ENCODE results near the gene PDF.
A peak's percentile ranks its signal among the peaks of the same experiment; 100 is the strongest.
"Not testable (repeated sequence)": the region's sequence is repeated elsewhere in the genome, so short reads cannot be mapped to it uniquely, and the experiment has no call there.

The PDF gene, protein sequence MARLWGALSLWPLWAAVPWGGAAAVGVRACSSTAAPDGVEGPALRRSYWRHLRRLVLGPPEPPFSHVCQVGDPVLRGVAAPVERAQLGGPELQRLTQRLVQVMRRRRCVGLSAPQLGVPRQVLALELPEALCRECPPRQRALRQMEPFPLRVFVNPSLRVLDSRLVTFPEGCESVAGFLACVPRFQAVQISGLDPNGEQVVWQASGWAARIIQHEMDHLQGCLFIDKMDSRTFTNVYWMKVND

DNA sequence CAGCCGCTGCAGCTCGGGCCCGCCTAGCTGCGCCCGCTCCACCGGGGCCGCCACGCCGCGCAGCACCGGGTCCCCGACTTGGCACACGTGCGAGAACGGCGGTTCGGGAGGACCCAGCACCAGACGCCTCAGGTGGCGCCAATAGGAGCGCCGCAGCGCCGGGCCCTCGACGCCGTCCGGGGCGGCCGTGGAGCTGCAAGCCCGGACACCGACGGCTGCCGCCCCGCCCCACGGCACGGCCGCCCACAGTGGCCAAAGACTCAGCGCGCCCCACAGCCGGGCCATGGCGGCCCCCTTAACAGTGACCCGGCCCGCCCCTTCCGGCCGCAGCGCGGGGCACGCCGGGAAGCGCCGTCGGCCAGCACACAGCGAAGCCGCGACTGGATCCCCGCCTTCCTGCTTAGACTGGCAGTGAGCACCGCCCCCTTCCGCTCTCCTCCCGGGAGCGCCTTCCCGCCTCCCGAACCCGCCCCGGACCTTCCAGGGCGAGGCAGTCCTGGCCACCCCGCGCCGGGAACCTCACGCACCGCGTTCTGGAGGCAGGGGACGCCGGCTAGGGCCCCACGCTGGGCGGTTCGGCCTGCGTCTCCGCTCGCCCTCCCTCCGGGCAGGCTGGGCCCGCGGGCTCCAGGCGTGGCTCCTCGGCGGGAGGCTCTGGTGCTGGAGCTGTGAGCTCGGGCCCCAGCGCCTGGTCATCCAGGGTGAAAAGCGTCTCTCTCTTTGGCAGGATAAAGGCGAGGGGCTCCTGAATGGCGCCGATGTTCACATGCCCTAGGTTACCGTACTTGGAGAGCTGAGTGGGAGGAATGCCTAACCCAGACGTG lies at the start of gene PDF:
Gene PDF, minus strand, starts transcription at position 303 of the 824 bp plus-strand sequence. Its CDS starts 18 bp downstream, at position 285.
- peak; percentile 92 for DNase-seq (ENCODE audit: low read depth)

DNA sequence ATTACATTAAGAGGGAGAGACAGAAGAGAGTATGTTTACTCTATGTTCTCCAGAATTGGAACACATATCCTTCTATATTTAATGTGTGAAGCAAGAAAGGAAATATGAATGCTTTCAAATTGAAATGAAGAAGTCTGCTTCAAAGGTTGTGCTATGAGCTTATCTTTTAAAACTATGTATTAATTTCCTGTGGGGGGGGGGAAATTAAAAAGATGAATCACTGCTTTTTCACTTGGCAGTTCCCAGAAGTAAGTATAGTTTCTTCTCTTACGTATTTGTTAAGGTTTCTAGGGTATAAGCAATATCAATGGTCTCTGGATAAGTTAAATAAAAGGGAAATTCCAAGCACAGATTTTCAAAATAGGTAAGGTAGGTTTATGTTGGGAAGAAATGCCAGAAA lies 48.4 kb upstream of the PDF start:
- no peak for DNase-seq (ENCODE audit: low read depth)

DNA sequence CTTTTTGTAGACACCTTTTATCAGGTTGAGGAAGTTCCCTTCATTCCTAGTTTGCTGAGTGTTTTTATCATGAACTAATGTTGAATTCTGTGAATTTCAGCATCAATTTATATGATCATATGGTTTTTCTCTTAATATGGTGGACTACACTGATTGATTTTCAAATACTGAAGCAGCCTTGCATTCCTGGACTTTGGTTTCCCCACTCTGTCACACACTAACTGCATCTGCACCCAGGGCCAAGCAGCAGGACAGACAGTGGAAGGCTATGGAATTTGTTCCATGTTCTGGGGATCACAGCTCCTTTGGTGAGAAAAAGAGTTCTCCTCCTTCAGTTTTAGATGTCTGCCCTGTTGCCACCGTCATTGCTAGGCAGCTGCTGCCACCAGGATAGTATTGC lies 47.6 kb upstream of the PDF start:
- DNase-seq (ENCODE audit: low read depth) = no peak

DNA sequence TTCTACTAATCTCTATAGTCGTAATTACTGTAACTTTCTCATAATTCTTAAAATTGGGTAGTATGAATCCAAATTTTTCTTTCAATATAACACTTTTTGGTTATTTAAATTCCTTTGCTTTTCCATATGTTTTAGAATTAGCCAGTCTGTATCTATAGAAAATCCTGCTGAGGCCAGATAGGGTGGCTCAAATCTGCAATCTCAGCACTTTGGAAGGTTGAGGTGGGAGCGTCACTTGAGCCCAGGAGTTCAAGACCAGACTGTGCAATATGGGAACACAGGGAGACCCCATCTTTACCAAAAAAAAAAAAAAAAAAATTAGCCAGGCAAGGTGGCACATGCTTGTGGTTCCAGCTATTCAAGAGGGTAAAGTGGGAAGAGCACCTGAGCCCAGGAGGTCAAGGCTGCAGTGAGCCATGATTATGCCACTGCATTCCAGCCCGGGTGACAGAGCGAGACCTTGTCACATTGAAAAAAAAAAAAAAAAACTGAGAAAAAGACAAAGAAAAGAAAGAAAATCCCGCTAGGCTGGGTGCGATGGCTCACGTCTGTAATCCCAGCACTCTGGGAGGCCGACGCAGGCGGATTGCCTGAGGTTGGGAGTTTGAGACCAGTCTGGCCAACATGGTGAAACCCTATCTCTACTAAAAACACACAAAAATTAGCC lies 46.1 kb upstream of the PDF start:
- DNase-seq (ENCODE audit: low read depth) = no peak

DNA sequence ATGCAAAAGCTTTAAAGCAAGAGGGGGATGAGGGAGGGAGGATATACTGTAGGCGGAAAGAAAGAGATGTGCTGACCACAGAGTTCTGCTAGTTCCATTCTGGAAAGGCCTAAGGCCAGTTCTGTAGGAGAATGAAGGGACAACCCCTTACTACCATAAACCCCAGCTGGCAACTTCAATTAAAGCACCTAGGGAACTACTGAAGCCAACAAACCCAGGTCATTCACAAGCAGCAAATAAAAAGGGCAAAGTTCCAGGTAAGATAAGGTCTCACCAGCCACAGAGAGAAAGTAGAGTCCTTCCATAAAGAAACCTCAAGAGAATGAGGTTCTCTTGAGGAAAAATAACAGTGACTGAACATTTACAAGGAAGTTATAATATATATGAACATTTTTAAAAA lies 42.6 kb upstream of the PDF start:
- no peak for DNase-seq (ENCODE audit: low read depth)

DNA sequence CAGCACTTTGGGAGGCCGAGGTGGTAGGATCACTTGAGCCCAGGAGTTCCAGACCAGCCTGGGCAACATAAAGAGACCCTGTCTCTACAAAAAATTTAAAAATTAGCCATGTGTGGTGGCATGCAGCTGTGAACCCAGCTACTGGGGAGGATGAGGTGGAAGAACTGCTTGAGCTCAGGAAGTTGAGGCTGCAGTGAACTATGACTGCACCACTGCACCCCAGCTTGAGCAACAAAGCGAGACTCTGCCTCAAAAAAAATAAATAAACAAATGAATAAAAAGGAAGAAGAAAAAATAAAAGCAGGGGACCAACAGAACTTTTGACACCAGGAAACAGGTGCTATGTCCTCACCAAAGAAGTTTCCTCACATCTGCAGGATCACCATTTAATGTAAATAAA lies 41.2 kb upstream of the PDF start:
- DNase-seq (ENCODE audit: low read depth) = no peak

DNA sequence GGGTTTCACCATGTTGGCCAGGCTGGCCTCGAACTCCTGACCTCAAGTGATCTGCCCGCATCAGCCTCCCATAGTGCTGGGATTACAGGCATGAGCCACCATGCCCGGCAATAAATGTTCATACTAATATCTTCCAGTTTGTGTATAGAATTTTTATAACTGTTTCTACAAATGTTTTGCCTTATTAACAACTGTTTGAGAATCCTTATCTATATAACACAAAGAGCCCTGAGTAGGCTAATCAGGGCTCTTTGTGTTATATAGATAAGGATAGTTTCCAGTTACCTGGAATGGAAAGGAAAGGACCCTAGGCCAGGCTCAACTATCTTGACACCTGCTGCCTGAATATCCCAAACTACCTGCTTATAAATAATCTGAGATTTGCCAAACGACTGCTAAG lies 38.5 kb upstream of the PDF start:
- DNase-seq (ENCODE audit: low read depth) = no peak

DNA sequence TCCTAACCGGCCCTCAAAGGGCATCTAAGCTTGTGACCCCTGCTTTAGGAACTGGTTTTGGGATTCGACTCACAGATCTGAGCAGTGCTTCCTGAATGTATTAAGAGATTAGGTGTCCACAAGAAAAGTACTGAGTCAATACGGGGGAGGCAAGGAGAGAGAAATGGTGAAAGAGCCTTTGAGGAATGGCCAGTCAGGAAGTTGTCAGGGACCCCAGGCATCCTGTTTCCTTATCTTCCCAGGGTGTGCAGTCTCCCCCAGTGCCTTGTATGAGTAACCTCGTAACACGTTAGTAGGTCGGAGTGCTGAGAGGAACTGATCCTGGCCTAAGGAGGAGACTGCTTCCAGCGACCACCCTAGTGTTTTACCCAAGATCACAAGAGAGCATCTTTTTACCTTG lies 37.6 kb upstream of the PDF start:
- no peak for DNase-seq (ENCODE audit: low read depth)

DNA sequence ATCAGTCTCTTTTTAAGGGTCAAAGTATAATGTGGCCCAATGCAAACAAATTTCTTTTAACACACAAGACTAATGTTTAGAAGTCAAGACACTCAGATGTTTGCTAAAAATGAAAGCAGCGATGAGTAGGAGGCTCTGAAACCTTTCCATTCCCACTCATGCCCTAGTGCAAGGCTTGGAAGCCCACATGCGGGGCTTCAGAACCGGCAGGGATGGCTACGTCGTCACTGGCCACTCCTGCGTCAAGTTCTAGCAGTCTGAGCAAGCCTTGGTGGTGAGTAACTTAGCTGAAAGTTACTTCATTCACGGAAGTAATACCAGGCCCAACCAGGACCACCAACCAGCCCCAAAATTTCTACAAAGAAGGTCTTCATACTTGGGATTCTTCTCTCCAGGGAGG lies 36.0 kb upstream of the PDF start:
- no peak for DNase-seq (ENCODE audit: low read depth)

DNA sequence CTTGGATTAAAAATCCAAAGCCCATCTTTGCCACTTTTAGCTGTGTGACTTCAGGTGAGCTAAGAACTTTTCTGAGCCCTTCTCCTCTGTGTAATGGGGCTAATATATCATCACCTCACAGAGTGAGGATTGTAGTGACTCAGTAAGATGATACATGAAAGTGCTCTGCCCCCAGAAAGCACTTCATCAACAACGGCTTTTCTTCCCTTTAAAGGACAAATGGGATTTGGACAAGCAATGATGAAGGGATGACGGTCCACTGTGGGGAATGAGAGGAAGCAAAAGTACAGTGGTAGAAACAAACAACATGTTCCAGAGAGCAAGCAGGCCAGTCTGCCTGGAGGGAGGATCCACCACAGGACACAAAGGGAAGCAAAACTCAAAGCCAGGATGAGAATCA lies 35.5 kb upstream of the PDF start:
- no peak for DNase-seq (ENCODE audit: low read depth)

DNA sequence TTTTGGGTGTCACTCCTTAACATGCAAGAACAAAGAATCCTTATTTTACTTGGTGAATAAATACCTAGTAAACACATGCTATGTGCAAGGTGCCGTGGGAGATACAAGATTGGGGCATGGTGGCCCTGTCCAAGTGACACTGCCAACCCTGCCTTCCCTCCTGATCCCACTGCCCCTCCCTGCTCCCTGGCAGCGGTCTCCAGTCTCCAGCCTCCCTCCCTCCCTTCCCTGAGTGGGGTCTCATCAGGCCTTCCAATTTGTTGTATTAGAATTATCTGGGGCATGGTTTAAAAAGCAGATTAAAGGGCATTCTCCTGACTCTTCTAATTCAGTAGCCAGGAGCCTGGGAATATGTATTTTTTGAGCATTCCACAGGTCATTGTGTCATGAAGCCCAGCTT lies 33.7 kb upstream of the PDF start:
- DNase-seq (ENCODE audit: low read depth) = no peak

DNA sequence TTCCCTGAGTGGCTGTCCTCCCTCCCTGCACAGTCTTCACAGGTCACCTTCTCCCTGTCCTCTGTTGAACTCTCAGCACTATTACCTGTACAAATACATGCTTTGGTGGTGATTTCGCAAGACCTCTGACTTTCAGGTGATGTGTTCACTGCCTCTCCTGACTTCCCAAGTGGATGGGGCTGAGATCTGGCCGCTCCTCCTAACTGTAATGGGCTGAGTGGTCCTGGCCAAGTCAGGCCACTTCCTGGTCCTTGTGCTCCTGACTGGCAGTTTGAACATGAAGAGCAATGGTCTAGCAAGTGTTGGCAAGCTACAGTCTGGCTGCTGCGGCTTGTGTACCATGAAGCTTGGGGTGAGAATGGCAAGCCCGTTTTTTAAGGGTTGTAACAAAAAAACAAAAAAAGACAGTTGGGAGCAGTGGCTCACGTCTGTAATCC lies 32.9 kb upstream of the PDF start:
- DNase-seq (ENCODE audit: low read depth) = no peak

DNA sequence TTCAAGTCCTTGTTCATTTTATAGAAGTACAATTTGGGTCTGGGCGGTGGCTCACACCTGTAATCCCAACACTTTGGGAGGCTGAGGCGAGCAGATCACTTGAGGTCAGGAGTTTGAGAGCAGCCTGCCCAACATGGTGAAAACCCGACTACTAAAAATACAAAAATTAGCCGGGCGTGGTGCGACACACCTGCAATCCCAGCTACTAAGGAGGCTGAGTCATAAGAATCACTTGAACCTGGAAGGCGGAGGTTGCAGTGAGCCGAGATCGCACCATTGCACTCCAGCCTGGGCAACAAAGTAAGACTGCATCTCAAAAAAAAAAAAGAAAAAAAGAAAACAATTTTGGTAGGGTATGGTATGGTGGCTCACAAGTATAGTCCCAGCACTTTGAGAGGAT lies 29.7 kb upstream of the PDF start:
- not testable (repeated sequence) for DNase-seq (ENCODE audit: low read depth)

DNA sequence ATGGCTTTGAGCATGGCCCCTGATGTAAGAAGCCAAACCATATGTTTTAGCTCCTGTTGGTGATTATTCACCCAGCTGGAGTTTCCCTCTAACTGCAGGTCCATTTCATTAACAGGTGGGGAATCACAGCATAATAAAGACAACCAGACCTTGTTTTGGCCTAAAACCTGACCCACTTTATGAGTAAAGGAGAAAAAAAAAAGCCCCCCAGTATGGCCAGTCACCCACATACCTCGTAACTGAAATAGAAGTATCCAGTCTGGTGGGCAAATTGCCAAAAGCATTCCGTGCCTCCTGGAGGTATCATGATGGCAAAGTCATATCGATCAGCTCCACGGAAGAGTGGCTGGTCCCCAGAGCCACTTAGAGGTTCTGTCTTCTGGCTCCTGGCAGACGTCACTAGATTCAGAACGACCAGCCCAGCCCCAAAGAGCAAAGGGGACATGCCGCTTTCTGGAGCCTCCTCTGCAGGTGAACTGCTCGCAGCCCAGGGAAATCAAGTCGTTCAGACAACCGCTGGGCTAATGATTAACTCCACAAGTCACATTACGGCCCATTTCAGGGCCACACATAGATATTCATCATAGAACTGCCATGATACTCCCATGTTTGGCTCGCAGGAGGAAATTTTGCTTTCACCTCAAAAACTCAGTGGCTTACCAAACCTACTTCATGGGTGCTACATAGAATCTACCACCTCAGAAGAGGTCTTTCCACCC lies 21.1 kb upstream of the PDF start, which contains the start of gene TMED6:
Gene TMED6, minus strand, starts transcription at position 478 of the 719 bp plus-strand sequence. Its CDS starts 33 bp downstream, at position 445.
- DNase-seq (ENCODE audit: low read depth) = no peak

DNA sequence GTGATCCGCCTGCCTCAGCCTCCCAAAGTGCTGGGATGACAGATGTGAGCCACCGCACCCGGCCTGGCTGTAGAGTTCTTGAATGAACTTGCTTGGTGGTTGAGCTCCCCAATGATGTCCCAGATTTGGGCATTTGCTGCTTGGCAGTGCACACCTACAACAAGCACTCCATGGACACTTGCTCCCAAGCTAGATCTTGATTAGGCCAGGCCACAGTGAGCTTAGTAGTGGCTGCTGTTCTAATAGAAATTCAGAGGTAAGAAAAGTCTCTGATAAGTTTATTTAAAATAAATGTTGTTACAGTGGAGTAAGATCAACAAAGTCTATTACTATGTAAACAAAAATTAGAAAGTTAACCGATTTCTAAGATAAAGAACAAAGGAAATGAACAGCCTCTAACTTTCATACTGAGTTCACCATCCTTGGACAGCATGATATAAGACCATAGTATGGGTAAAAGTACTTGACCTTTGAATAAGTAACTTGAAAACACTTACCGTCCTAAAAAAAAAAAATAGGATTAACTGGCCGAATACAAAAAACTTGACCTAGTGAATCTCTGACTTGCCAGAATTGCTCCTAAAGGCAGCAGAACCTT lies 20.2 kb upstream of the PDF start:
- DNase-seq (ENCODE audit: low read depth) = no peak

DNA sequence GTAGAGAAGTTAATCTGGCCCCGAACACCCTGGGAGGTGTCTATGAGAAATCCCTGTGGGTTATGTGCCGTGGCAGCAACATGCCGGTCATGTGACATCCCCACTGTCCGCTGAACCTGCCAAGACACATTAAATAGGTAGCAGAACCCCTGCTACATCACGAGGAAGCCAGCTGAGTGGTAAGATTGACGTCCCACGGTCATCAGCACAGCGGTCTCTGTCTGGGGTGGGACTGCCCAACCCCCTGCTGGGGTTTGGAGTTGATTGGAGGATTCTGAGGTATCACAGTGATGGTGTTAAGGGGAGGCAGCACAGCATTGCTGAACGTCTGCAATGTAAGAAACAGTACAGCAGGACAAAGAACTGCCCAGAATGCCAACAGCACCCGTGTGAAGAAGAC lies 19.1 kb upstream of the PDF start:
- no peak for DNase-seq (ENCODE audit: low read depth)

DNA sequence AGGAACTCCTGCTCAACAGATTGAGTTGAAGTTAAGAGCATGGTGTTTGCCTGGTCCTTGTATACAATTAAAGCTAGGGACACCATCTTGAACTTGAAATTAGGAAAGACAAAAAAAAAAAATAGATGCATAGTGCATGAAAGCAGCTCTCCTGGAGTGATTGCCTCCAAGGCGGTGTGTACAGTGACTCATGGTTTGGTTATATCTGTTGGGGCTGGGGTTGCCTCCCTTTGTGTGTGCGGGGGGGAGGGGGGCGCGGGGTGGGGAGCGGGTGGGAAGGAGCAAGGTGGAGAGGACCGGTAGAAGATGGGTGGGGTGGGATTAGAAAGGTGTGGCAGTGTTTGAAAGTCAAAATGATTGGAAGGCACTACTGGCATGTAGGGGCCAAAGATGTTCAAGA lies 17.8 kb upstream of the PDF start:
- no peak for DNase-seq (ENCODE audit: low read depth)

DNA sequence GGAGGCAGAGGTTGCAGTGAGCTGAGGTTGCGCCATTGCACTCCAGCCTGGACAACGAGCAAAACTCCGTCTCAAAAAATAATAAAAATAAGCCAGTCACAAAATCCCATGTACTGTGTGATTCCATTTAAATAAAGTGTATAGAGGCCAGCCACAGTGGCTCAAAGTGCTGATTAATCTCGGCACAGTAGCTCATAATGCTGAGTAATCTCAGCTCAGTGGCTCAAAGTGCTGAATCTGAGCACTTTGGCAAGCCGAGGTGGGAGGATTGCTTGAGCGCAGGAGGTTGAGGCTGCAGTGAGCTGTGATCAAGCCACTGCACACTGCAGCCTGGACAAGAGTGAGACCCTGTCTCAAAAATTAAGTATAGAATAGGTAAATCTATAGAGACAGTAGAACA lies 16.3 kb upstream of the PDF start:
- DNase-seq (ENCODE audit: low read depth) = no peak

DNA sequence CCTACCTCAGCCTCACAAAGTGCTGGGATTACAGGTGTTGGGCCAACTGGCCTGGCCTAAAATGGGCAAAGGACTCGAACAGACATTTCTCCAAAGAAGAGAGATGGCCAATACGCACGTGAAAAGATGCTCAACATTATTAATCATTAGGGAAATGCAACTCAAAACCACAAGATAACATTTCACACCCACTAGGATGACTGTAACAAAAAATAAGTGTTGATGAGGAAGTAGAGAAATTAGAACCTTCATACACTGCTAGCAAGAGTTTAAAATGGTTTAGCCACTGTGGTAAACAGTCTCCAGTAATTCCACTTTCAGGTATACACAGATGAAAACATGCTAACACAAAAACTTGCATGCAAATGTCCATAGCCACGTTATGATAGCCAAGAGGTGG lies 15.5 kb upstream of the PDF start:
- DNase-seq (ENCODE audit: low read depth) = no peak

DNA sequence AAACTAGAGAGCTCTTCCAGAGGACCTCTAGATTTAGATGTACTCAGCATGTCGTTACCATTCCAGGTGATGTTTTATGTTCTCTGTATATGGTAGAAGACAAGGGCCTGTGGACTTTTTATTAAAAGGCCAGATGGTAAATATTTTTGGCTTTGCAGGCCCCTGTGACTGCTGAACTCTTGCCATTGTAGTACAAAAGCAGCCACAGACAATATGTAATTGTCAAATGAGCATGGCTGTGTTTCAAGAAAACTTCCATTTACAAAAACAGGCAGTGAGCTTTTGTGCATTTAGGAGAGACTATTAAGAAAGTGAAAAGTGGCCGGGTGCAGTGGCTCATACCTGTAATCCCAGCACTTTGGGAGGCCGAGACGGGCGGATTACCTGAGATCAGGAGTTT lies 13.8 kb upstream of the PDF start:
- no peak for DNase-seq (ENCODE audit: low read depth)

DNA sequence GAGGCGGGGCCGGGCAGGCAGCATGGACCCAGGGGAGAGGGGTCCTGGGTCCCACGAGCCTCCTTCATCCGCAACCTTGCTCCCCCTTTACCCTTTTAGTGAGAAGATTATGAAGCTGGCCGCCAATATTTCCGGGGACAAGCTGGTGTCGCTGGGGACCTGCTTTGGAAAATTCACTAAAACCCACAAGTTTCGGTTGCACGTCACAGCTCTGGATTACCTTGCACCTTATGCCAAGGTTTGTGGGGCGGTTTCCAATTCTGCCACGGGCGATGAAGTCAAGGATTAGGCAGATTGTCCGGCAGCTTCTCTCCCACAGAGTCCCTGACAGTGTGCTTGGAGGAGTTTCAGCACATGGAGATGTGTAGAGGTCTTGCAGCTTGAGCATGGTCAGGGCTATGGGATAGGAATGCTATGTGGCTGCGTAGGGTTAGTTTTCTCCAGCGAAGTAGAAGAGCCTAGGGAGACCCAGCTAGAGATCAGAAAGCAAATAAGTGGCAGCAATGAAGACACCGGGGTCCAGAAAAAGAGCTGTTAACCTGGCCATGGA lies 9.8 kb upstream of the PDF start:
- DNase-seq (ENCODE audit: low read depth) = no peak

All from fibroblast of gingiva (primary cell).